CD4-positive, alpha-beta T cell treated with Interleukin-6 at 100 ng/mL for 8 hours (primary cell): ENCODE results near the gene GCNT4.

Source experiments
- DNase-seq: peaks from one replicate; pipeline ENCODE4 v3.0.0-alpha.2; 2020; ENCODE audit warnings: mixed read lengths, low spot score

The GCNT4 gene

GRCh38 chr5:75017971-75018370 is 34.4 kb downstream of the GCNT4 start:
- no peak for DNase-seq

- no peak for DNase-seq
Measured at GRCh38 chr5:75016896-75017295, 35.5 kb downstream of the GCNT4 start.

- no peak for DNase-seq
Measured at GRCh38 chr5:75012748-75013147, 39.6 kb downstream of the GCNT4 start.

- no peak for DNase-seq
Measured at GRCh38 chr5:75010838-75011237, 41.5 kb downstream of the GCNT4 start.

- no peak for DNase-seq
Measured at GRCh38 chr5:75009556-75010345, 42.6 kb downstream of the GCNT4 start.

GRCh38 chr5:75006865-75007822 is 45.2 kb downstream of the GCNT4 start:
- DNase-seq, result no peak

- no peak for DNase-seq
Measured at GRCh38 chr5:75005561-75005960, 46.8 kb downstream of the GCNT4 start.
